CD4-positive, alpha-beta T cell treated with Interleukin-15 for 1 hour (primary cell): ENCODE results near the gene ADAMTS6.

Experiments
- DNase-seq: peaks from one replicate; pipeline ENCODE4 v3.0.0-alpha.2; 2020

The ADAMTS6 gene

GRCh38 chr5:65268525-65268924, 213.2 kb downstream of the ADAMTS6 start:
- no peak for DNase-seq

- DNase-seq, result no peak
These were observed 217.3 kb downstream of the ADAMTS6 start for GRCh38 chr5:65264420-65264819.

- no peak for DNase-seq
These were observed 218.4 kb downstream of the ADAMTS6 start for GRCh38 chr5:65263321-65263720.

GRCh38 chr5:65262649-65263059, 219.1 kb downstream of the ADAMTS6 start:
- DNase-seq, result no peak

GRCh38 chr5:65262096-65262495, 219.6 kb downstream of the ADAMTS6 start:
- DNase-seq, result no peak

GRCh38 chr5:65261499-65261898, 220.2 kb downstream of the ADAMTS6 start:
- no peak for DNase-seq

GRCh38 chr5:65255294-65255693, 226.4 kb downstream of the ADAMTS6 start:
- DNase-seq, result no peak

GRCh38 chr5:65252977-65253376, 228.7 kb downstream of the ADAMTS6 start:
- no peak for DNase-seq

GRCh38 chr5:65248896-65249295, 232.8 kb downstream of the ADAMTS6 start:
- no peak for DNase-seq

- DNase-seq, result no peak
These were observed 234.1 kb downstream of the ADAMTS6 start for GRCh38 chr5:65247594-65247993.

GRCh38 chr5:65246741-65247140, 235.0 kb downstream of the ADAMTS6 start:
- DNase-seq, result no peak

GRCh38 chr5:65244031-65244430, 237.7 kb downstream of the ADAMTS6 start:
- DNase-seq, result no peak

- DNase-seq, result no peak
These were observed 238.6 kb downstream of the ADAMTS6 start for GRCh38 chr5:65243161-65243560.

- no peak for DNase-seq
These were observed 251.9 kb downstream of the ADAMTS6 start for GRCh38 chr5:65229841-65230240.

- DNase-seq, result no peak
These were observed 267.7 kb downstream of the ADAMTS6 start for GRCh38 chr5:65213921-65214525.

- no peak for DNase-seq
These were observed 272.4 kb downstream of the ADAMTS6 start for GRCh38 chr5:65209341-65209740.

GRCh38 chr5:65204966-65205365, 276.8 kb downstream of the ADAMTS6 start:
- DNase-seq, result no peak

GRCh38 chr5:65203746-65204145, 278.0 kb downstream of the ADAMTS6 start:
- DNase-seq, result no peak

- no peak for DNase-seq
These were observed 281.6 kb downstream of the ADAMTS6 start for GRCh38 chr5:65199993-65200675.

GRCh38 chr5:65198456-65199120, 283.1 kb downstream of the ADAMTS6 start:
- DNase-seq, result no peak

- no peak for DNase-seq
These were observed 283.9 kb downstream of the ADAMTS6 start for GRCh38 chr5:65197531-65198455.

- DNase-seq, result no peak
These were observed 286.8 kb downstream of the ADAMTS6 start for GRCh38 chr5:65194871-65195270.

- no peak for DNase-seq
These were observed 289.4 kb downstream of the ADAMTS6 start for GRCh38 chr5:65192331-65192730.
